B cell (primary cell): ENCODE data around the gene CLGN. TPM values are rescaled to one million over a fixed set of nuclear protein-coding genes. Genes with fewer than 3 reads are reported as not detected.
A peak's percentile ranks its signal among the peaks of the same experiment; 100 is the strongest.

Experiments
- ATAC-seq: fragments of 200-7000 bp; cut with Tn5 transposase; one replicate; pipeline ENCODE4 v1.10.0; 2021; ENCODE audit warnings: low read depth, mild to moderate bottlenecking, moderate number of reproducible peaks, moderate library complexity
- CTCF ChIA-PET: fragments of 350-600 bp; sonication (Branson Sonifier 250); formaldehyde crosslinking; loops from one replicate; lab custom pipeline; 2021; ENCODE audit warnings: antibody characterized with exemption, inconsistent platforms; lab: Charles Lee
- POLR2A ChIA-PET: fragments of 350-600 bp; sonication (Branson Sonifier 250); formaldehyde crosslinking; loops from one replicate; lab custom pipeline; 2021; ENCODE audit warnings: antibody characterized with exemption; lab: Charles Lee
- DNase-seq: peaks from one replicate; pipeline ENCODE4 v3.0.0; 2013
- H2AFZ ChIP-seq: 2 replicates; pipeline ENCODE4 v1.6.1; 2012; ENCODE audit warnings: mild to moderate bottlenecking, low read depth, low read length; ENCODE audit not compliant: insufficient read depth, poor library complexity, severe bottlenecking
- H3K27ac ChIP-seq, 2 donors: 1 replicate in 1 of 2; 2 replicates in 1 of 2; pipeline ENCODE4 v1.5.1; 2012 to 2013; ENCODE audit warnings: low read length in 2 of 2, mild to moderate bottlenecking in 2 of 2, moderate library complexity in 1 of 2
- H3K27me3 ChIP-seq, 4 experiments: fragments of 200-600 bp in 1 of 4; sonication (generic) in 1 of 4; replicated peaks in 1 of 4; 1 replicate in 2 of 4; 2 replicates in 2 of 4; pipeline versions ENCODE4 v1.6.1 to v1.7.0; 2013 to 2016; ENCODE audit warnings: low read length in 3 of 4, mild to moderate bottlenecking in 2 of 4, mixed read lengths in 1 of 4, moderate library complexity in 1 of 4; ENCODE audit not compliant: insufficient read depth in 4 of 4, control insufficient read depth in 3 of 4; ENCODE audit errors: control extremely low read depth in 1 of 4
- H3K36me3 ChIP-seq, 2 experiments: replicated peaks in 1 of 2; 1 replicate in 1 of 2; 2 replicates in 1 of 2; pipeline versions ENCODE4 v1.6.1 to v1.7.1; 2013; ENCODE audit warnings: low read length in 1 of 2; ENCODE audit not compliant: insufficient read depth in 2 of 2, control insufficient read depth in 1 of 2; ENCODE audit errors: control extremely low read depth in 1 of 2, extremely low read depth in 1 of 2
- H3K4me1 ChIP-seq, 2 donors: fragments of 200-600 bp in 1 of 2; sonication (generic) in 1 of 2; 1 replicate in 1 of 2; 2 replicates in 1 of 2; pipeline versions ENCODE4 v1.5.1 to v1.6.1; 2013 to 2017; ENCODE audit warnings: low read length in 2 of 2; ENCODE audit not compliant: control insufficient read depth in 2 of 2, insufficient read depth in 2 of 2
- H3K4me2 ChIP-seq: replicated peaks from 2 replicates; pipeline ENCODE3; 2012; ENCODE audit warnings: mild to moderate bottlenecking, low read depth, low read length; ENCODE audit not compliant: poor library complexity, severe bottlenecking
- H3K4me3 ChIP-seq, 5 experiments: fragments of 200-600 bp in 1 of 5; sonication (generic) in 1 of 5; 1 replicate in 3 of 5; 2 replicates in 2 of 5; pipeline versions ENCODE4 v1.5.1 to v1.7.0; 2011 to 2016; ENCODE audit warnings: low read length in 4 of 5, mild to moderate bottlenecking in 4 of 5, low read depth in 2 of 5, control low read depth in 1 of 5, moderate library complexity in 1 of 5; ENCODE audit not compliant: insufficient read depth in 1 of 5; ENCODE audit errors: control extremely low read depth in 1 of 5, extremely low read depth in 1 of 5
- H3K79me2 ChIP-seq: fragments of 200-600 bp; sonication (generic); one replicate; pipeline ENCODE4 v1.6.0; 2016; ENCODE audit warnings: low read length; ENCODE audit not compliant: control insufficient read depth, insufficient read depth
- H3K9ac ChIP-seq: fragments of 200-600 bp; sonication (generic); 2 replicates; pipeline ENCODE4 v1.6.1; 2017; ENCODE audit warnings: mild to moderate bottlenecking, low read length, moderate library complexity
- H3K9me3 ChIP-seq, 3 donors: one replicate each; pipeline versions ENCODE4 v1.6.1 to v1.7.1; 2013; ENCODE audit warnings: low read length in 2 of 3; ENCODE audit not compliant: control insufficient read depth in 2 of 3, insufficient read depth in 1 of 3; ENCODE audit errors: control extremely low read depth in 1 of 3
- H4K20me1 ChIP-seq: 2 replicates; pipeline ENCODE4 v1.6.0; 2012; ENCODE audit warnings: mild to moderate bottlenecking, low read length; ENCODE audit not compliant: insufficient read depth, control insufficient read depth, poor library complexity, severe bottlenecking
- H3K27ac Mint-ChIP-seq: one replicate; pipeline ENCODE4 v1.8.0; 2021; ENCODE audit warnings: mixed read lengths
- H3K27me3 Mint-ChIP-seq: one replicate; pipeline ENCODE4 v1.8.0; 2021; ENCODE audit warnings: mixed read lengths
- H3K4me1 Mint-ChIP-seq: one replicate; pipeline ENCODE4 v1.8.0; 2021; ENCODE audit warnings: mixed read lengths
- H3K4me3 Mint-ChIP-seq: one replicate; pipeline ENCODE4 v1.8.0; 2021; ENCODE audit warnings: mixed read lengths
- H3K9me3 Mint-ChIP-seq: one replicate; pipeline ENCODE4 v1.8.0; 2022; ENCODE audit warnings: mixed read lengths; ENCODE audit not compliant: insufficient read depth
- CTCF ChIP-seq: fragments of 200-600 bp; IDR thresholded peaks from one replicate; pipeline ENCODE4 v1.8.0; 2022; ENCODE audit warnings: antibody characterized with exemption, mild to moderate bottlenecking
- EZH2 ChIP-seq: IDR thresholded peaks from 2 replicates; pipeline ENCODE4 v1.6.1; 2012; ENCODE audit warnings: borderline replicate concordance, low read depth, mild to moderate bottlenecking, moderate library complexity, low read length; ENCODE audit not compliant: insufficient read depth, poor library complexity, severe bottlenecking
- WGBS: methylation state at CpG from one replicate; pipeline ENCODE4 v1.1.5; 2013; ENCODE audit warnings: missing lambda C conversion rate; ENCODE audit not compliant: insufficient coverage; 5-methylcytosine and 5-hydroxymethylcytosine counted together
- intact Hi-C: fragments of 100-400 bp; cut with micrococcal nuclease; formaldehyde crosslinking; loops from one replicate; pipeline ENCODE4 v1.10.0; 2022
- polyA plus RNA-seq: library from polyadenylated mRNA; depleted of rRNA; stranded (reverse); fragments of >200 nt; gene quantifications from 2 replicates; pipeline ENCODE4 v1.2.3, GENCODE V29; 2012
- total RNA-seq, 2 donors: library from RNA; stranded (reverse); fragments of 120-200 nt in 1 of 2; gene quantifications; 1 replicate in 1 of 2; 2 replicates in 1 of 2; pipeline versions ENCODE4 v1.2.3 to v1.2.4, GENCODE V29; 2013 to 2022

The CLGN gene
- total and polyA plus RNA-seq, 2 donors (not counting 1 experiment from before 2014, with no cell fraction given) = not detected

- Histone ChIP-seq H3K4me3 (peak overlapping the region; percentile 54 to 98 (median 78)), H3K4me2 (peak overlapping the region; percentile 95), H2AFZ (peak overlapping the region; percentile 82), H3K27me3 (no peaks in the 10 kb centered on the region), H3K27ac (peak overlapping the region; percentile 74 to 86), H3K4me1 (peaks cover 14 to 16% of the 10 kb centered on the region in 2 donors), H3K36me3 (no peaks in the 10 kb centered on the region), H3K9me3 (no peaks in the 10 kb centered on the region), H4K20me1 (peaks cover 14% of the 10 kb centered on the region), H3K9ac (peak overlapping the region; percentile 74), H3K79me2 (peaks cover 44% of the 10 kb centered on the region)
- H3K9me3 Mint-ChIP-seq = no peaks in the 10 kb centered on the region
- DNase-seq (no peak), ATAC-seq (no peak)
- TF ChIP-seq CTCF = no peak
- no peak for TF ChIP-seq EZH2
- 23% methylated on average over 8 of the region's 8 CpGs for WGBS
- H3K27me3 Mint-ChIP-seq = no peaks in the 10 kb centered on the region
- ChIA-PET CTCF (interaction anchor here (1.0 to 5.3 kb wide), 7 partner anchors 9 to 514 kb away, joined by 4 to 76 read pairs (median 6); partner anchors contain the start of gene ELMOD2), POLR2A (no interaction called here)
- peaks cover 25% of the 10 kb centered on the region for H3K4me1 Mint-ChIP-seq
- intact Hi-C loops = loop anchor here (5.0 to 10.0 kb wide), 3 partner anchors 222 to 922 kb away; partner anchors contain the start of genes MAML3, RAB33B and TBC1D9
- peak overlapping the region; percentile 86 for H3K4me3 Mint-ChIP-seq
- peak overlapping the region; percentile 64 for H3K27ac Mint-ChIP-seq
These were observed 53.3 kb downstream of the CLGN start for GRCh38 chr4:140374130-140374477.
